Measurements from ENCODE around the gene HDAC4.
A peak's percentile ranks its signal among the peaks of the same experiment; 100 is the strongest.
"Not testable (repeated sequence)": the region's sequence is repeated elsewhere in the genome, so short reads cannot be mapped to it uniquely, and the experiment has no call there.

The HDAC4 gene

DNA sequence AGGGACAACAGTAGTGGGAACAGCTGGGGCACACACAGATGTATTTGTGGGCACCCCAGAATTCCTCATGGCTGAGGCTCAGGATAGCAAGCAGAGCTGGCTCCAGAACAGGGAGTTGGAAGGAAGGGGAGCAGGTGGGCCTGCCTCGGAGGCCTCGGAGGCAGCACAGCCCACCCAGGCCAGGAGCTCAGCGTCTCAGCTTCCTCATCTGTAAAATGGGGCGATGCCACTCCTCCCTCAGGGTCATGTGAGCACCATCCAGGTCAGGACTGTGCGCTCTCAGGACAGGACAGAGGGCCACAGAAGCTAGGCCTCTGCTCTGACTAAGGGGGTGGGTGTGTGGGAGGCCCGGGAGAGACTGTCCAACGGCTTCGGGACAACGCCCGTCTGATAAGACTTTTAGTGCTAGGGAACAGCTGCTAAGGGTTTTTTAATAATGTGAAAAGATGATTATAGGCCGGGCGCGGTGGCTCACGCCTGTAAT, 106.2 kb downstream of the HDAC4 start:
- no peak for DNase-seq

DNA sequence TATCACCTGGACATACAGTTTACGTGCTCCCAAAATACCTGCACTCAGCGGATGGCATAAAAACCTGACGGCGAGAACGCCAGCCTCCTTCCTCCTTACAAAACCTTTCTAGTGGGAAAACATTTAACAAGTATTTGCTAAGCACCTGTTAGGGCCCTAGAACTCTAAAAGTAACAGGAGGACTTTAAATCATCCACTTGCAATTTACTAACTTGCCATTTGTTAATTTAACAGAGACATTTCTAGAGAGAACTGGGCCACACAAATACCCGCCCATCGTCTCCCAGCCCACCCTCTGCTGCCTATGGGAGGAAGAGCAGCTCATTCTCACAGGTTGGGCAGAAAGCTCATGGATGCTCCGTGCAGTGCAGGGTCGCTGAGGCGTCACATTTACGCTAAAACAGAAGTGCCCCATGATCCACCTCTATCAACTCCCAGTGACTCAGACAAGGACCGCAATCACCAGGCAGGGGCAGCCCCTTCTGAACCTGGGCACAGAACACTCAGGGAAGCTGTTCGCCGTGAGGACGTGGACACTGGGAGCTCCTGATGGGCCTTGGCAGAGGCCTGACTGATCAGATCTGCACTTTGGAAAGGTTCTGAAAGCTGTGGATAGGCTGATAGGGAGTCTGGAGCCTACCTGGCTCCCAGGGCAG, 106.9 kb downstream of the HDAC4 start:
- no peak for DNase-seq

DNA sequence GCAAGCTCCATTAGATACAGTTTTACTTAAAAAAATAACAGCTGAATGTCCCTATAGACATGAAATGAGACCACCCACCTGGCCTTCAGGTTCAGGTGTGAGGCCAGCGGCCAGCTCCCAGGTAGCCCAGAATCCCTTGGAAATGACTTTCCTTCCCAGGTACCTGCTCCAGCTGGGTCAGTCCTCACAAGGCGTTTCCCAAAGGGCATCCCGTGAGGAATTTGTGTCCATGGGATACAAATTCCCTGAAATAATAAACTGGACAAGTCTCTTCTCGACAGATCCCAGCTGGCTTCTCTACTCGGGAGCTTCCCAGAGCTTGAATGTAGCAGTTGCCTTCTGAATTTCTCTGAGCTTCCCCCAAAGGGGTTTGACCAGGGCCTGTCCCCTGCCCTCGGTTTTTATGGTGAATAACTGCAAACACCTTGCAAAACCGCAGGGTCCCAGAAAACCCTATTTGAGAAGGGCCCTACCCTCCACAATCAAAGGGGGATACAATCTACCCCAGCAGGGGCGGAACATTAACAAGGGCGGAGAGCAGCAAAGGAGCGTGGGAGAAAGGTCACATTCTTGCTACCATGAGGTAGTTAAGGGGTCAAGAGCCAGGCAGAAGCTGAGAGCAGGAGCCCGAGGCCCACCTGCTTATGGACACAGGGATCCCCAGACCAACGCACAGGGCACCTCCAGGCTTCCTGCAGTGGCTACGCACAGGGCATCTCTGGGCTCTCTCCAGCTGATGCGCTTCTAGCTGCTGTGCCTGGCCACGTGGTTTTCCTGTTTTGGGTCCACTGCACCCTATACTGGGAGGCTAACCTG, 107.7 kb downstream of the HDAC4 start:
- DNase-seq = no peak

DNA sequence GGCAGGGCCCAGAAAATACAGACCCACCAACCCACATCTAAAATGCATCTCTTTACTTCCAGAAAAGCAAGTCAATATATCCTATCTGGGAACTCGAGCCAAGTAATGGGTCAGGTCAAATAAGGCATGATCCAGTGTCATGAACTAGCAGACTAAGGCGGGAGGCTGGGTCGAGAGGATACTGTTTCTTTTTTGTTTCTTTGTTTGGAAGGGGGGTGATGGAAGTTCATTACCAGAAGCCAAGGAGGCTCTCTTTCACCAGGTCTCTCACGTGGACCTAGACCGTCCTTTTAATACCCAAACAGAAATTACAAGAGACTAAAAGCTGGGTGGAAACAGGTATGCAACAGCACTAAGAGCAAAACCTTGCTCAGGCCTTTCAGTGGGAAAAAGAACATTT, 108.3 kb downstream of the HDAC4 start:
- DNase-seq = no peak

DNA sequence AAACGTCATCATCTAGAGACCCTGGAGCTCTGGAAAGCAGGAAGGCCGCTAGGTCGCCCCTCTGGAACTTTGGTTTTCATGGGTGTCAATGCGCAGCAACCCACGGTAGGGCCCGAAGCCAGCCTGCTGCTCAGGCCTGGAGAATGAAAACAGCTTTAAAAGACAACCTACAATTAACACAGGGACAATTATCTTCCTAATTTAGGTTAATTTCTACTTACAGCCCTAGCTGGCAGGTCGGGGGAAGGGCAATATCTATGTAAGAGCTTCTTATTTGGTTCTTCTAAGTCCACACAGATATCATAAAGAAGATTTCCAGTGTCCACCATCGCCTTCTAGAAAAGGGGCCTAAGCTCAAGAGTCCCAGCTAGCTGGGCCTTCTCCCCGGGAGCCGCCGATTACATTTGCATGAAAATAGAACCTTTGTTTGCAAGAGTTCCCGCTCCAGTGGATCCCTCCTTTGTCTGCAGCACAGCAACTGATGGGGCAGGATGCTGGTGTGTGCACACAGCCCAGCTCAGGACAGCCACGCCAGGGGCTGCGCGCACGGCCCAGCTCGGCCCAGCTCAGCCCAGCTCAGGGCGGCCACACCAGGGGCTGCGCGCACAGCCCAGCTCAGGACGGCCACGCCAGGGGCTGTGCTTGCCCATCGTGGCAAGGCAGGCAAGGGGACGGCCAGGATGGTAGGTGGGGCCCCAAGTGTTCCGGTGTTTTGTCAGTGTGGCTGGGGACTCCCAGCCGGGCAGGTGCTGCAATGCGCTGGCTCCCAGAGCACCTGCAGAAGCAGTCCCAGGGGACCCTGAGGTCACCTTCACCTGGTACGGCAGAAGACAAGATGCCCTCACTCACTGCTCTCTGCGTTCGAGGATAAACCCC, 109.1 kb downstream of the HDAC4 start:
- DNase-seq = peak; percentile 59 to 67

DNA sequence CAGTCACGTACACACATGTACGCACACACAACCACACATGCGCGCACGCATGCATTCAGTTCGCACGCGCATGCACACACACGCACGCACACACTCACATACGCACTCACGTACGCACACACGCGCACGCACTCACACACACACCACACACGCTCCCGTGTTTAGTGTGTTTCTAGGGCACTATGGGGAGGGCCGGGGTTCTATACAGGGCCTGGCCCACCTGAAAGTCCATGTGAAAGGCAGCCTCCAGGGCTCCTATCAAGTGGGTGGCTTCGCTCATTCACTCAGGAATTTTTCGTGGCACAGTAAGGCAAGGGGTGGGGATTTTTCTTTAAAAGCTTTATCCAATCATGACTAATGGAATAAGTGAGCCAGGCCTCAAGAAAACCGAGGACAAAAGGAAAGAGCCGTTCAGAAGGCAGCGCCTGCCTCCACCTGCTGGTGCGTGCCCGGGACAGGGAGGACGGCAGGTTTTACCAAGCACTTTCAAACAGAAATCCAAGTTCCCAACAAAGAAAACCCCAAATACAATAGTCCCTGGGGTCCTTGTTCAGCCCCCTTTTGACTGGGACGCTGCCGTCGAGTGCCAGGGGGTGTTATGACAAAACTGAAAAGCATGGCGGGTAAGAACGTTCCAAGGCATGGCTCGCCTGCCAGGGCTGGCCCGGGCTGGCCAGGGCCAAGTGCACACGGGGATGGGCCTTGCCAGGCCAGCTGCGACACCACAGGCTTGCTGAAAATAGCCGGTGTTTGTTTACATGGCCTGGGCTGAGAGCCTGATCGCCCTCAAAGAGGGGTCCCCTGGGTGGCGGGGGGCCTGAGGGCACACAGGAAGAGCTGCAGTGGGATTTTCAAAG, 110.0 kb downstream of the HDAC4 start:
- peak; percentile 39 to 41 for DNase-seq

DNA sequence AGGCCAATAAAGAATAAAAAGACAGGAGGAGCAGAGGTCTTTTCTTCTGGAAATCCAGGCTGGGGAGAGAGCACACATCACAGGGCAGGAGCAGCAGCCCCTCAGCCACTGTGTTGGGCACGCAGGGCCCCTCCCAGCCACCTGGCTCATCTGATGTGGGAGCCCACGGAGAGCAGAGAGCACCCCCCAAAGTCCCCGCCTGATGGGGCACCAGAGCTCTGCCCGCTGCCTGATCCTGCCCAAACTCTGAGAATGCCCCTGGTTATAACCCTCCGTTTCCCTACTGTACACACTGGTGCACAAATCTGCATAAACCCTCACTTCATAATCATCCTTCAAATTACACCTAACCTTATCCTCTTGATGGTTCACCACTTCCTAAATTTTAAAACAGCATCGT, 111.3 kb downstream of the HDAC4 start:
- no peak for DNase-seq

DNA sequence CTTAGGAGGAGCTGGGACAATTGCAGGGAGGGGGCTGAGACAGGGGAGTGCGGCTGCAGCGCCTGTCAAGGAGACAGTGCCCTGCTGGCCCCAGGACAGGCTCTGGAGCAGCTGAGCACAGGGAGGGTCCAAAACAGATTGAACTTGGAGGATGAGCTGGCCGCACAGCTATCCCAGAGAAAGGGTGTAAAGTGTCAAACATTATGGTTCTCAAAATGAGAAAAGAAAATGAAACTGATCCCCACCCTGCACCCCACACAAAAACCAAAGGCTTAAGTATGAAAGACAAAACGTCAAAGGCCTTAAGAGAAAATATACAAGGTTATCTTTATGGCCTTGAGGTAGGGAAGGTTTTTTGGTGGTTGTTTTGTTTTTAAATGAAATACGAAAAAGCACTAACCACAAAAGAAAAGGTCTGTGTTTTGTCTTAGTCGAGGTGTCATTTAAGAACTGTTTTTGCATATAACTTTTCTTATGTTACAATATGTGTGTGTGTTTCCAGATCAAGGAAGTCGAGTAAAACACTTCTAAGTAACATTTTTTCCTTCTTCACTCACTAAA, 111.8 kb downstream of the HDAC4 start:
- DNase-seq = no peak

DNA sequence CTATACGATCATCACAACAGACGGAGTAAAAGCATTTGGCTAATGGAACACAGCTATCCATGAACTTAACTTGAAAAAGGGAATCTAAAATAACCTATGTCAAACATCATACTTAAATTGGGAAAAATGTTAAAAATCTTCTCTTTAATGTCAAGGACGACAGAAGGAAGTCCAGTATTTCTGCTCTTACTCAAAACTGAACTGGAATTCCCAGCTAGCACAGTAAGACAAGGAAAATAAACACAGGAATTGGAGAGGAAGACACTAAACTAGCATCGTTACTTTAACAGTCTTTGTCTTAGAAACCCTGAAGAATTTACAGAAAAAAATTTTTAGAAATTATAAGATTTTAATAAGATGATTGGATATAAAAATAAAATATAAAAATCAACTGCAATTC, 112.6 kb downstream of the HDAC4 start:
- no peak for DNase-seq

DNA sequence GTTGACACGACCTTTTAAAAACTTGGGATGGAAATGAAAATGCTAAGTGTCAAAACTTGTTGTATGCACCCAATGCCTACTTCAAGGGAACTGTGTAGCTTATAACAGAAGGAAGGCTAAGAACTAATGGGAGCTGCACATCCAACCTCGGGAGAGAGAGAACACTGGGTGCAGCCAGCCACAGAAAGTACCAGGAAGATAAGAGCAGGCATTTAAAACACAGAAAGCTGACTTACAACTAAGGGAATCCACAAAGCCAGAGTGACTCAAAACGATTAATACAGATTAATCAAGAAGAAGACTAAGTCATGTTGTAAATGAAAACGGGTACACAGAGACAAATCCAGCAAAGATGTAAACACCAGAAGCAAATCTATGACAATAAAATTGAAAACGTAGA, 113.4 kb downstream of the HDAC4 start:
- DNase-seq = no peak

DNA sequence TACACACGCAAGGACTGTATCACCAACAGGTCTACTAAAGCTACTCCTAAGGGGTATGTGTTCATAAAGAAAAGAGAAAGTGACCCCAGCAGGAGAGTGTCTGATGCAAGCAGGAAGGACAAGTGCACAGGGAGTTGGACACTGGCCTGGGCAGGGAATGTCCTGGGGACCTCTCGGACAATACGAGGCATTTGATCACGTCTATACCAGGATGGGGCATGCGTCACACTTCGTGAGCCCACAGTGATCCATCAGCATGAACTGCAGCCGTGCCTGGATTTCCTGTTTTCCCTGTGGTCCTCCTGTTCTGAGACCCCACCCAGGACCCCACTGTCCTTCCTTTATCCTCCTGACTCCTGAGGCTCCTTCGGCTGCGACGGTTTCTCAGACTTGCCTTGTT, 113.9 kb downstream of the HDAC4 start:
- DNase-seq = no peak

DNA sequence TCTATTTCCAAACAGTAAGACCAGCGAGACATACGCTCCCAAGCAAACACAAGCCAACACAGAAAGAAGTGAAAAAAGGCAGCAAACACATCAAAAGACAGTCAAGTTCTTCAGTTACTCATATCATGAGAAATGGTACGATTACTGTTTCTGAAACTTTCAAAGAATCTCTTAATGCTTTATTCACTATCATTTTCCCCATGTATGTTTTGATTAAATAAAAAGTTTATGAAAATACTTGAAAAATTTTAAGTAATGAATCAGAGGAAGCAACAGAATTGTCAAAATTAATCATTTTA, 114.9 kb downstream of the HDAC4 start:
- no peak for DNase-seq

DNA sequence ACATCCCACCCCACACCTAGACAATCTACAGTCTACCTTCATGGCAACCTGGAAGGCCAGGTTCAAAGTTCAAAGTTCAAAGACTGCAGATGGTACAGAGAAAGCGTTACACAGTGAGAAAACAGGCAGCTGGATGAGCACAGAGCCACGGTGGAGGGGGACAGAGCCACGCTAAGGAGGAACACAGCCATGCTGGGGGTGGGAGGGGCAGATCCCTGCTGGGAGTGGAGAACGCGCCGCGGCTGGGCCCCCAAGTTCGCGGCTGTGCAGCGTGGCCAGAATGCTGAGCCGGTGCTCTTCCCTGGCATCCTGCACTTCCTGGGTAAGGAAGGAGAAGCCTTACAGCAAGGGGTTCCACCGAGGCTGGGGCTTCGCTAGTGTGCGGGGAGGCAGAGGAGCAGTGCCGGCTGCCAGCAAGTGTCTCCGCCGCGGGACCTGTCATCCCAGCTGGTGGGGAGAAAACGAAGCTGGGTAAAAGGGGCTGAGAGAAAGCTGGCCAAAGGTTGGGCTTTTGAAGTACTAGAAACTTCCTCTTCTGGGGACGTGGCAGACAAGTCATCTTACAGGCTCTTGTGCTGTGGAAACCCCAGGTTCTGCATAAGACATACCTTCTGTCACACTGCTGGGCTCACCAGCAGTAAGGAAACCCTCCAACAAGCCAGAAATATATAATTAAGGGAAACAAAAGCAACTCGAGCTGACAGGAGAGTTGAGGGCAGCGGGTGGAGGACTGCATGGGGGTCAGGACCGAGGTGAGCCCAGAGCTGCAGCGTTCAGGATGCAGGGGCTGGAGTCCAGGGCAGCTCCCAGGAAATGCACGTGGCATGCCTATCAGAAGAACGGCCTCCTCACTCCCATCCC, 115.5 kb downstream of the HDAC4 start:
- no peak for DNase-seq

DNA sequence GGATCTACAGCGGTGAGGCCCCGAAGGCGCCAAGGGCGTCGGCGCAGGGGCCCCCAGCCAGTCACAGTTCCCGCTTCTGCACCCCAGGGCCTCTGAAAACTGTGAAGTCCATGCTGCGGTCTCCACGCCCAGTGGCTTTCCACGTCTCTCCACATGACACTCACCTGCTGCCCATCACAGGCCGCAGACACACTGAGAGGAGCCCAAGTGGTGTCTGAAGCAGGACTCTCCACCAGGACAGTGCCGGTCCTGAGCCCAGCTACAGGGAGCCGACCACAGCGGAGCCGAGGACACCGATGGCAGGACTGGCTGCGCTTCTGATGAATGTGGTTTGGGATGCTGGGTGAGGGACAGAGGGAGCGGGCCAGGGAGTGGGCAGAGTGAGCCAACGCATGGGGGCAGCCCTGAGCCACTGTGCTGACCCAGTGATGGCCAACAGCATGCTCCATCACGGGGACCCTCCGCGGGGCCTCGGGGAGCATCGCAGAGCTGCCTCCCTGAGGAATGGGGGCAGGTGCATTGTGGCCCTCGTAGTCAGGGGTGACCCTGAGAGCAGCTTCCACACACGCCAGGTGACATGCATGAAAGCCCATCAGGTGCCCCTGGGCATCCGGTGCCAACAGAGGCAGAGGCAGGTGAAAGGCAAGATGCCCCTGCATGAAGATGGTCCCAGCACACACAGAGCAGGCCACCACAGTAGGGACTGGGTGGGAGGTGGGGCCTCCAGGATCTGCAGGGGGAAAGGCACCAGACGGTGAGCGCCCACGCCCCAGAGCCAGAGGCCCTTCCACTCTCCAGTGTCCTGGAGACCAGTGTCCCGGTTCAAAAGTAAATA, 116.6 kb downstream of the HDAC4 start:
- no peak for DNase-seq

DNA sequence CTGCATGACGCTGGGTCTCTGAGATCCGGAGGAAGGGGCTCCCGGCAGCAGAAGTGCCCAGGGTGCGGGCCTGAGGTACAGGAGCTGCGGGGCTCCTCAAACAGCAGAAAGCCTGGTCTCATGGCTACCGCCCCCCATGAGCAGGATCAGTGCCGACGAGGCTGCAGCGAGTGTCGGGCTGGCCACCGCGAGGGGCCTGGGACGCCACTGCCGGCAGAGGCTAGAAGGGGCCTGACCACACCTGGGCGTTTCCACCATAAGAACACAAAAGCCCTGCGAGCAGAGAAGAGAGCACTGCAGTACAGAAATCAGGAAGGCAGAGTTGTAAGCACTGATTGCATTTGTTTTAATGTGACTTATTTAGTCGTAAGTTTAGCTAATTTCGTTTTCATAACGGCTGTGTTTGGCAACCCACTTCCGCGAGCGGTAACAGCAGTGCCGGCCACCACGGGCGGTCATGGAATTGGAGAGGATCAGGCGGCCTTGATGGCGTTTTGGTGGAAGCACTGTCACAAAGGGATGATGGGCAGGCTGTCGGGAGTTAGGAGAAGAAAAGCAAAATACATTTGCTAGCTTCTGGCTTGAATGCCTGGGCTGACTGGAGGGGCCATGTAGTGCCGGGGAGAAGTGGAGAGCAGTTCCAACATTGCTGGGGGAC, 117.4 kb downstream of the HDAC4 start:
- DNase-seq = no peak

DNA sequence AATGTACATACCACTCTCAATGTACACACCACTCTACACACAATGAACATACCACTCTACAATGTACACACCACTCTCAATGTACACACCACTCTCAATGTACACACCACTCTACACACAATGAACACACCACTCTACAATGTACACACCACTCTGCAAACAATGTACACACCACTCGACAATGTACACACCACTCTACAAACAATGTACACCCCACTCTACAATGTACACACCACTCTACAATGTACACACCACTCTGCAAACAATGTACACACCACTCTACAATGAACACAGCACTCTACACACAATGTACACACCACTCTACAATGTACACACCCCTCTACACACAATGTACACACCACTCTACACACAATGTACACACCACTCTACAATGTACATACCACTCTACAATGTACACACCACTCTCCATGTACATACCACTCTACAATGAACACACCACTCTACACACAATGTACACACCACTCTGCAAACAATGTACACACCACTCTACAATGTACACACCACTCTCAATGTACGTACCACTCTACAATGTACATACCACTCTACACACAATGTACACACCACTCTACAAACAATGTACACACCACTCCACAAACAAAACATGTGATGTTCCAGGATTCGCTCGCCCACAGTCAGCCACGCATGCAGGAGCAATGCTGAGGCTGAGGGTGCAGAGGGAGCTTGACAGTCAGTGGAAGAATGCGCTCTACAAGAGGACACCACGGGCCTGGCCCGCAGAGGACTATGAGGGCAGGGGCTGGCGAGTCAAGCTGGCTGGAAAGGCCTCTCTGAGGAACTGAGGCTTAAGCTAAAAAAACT, 118.2 kb downstream of the HDAC4 start:
- no peak for DNase-seq

DNA sequence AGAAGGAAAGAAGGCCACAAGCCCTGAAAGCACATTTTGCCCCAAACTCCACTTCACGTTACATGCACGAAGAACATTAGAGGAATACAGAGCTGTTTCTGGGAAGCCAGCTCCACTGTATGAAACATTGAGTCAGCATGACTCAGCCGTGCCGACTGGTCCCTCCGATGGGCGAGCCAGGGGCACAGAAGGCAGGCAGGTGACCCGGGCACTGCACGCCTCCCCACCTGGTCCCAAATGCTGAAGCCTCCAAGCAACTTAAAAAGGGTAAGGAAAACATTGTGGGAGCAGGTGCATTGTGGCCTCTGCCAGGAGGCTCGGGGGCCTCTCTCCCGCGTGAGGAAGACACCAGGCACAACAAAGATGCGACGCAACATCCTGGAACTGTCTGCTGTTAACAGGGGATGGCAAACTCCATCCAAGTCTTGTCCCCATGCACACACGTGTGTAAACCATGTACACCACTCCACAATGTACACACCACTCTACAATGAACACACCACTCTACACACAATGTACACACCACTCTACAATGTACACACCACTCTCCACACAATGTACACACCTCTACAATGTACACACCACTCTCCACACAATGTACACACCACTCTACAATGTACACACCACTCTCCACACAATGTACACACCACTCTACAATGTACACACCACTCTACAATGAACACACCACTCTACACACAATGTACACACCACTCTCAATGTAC, 120.4 kb downstream of the HDAC4 start:
- DNase-seq = not testable (repeated sequence)

Measured in hippocampal formation (tissue), 2 donors.